ENCODE measurements around the gene ZNF747. TPM values are rescaled to one million over a fixed set of nuclear protein-coding genes. Genes with fewer than 3 reads are reported as not detected.

Gene ZNF747
- total and polyA plus RNA-seq, 10 of the 15 experiments (the other 5 are each of a cell fraction or from before 2014, with no cell fraction given) = 1.0 to 13.0 (median 7.2) TPM

- TF ChIP-seq ATF3 (IDR thresholded peaks at IDR 0.05; ENCODE audit: borderline replicate concordance, extremely low read depth, low read depth, low read length) = no peak
- TF ChIP-seq RCOR1 (conservative IDR thresholded peaks at IDR 0.05; ENCODE audit: low read depth, low read length) = no peak
- peak; percentile 75 for TF ChIP-seq USF1 (IDR thresholded peaks at IDR 0.05; ENCODE audit: borderline replicate concordance, extremely low read length, insufficient read depth, low read depth, low read length)
- TF ChIP-seq ZBTB33 (IDR thresholded peaks at IDR 0.05) = no peak
- no peak for TF ChIP-seq ESRRA (IDR thresholded peaks at IDR 0.05; ENCODE audit: low read length)
- TF ChIP-seq ZNF274 (IDR thresholded peaks at IDR 0.05; ENCODE audit: insufficient read depth, insufficient read length) = no peak
- TF ChIP-seq ZSCAN29 (IDR thresholded peaks at IDR 0.05) = no peak
- TF ChIP-seq ATF7 (IDR thresholded peaks at IDR 0.05; ENCODE audit: low read depth) = no peak
- no peak for TF ChIP-seq ZNF622 (IDR thresholded peaks at IDR 0.05)
- no peak for TF ChIP-seq E2F4 (IDR thresholded peaks at IDR 0.05; ENCODE audit: low read depth, low read length)
- TF ChIP-seq ZZZ3 (IDR thresholded peaks at IDR 0.05; ENCODE audit: control insufficient read depth, insufficient read length, low read depth) = no peak
- TF ChIP-seq RAD51 (IDR thresholded peaks at IDR 0.05) = peak; percentile 87
- no peak for TF ChIP-seq IRF4 (IDR thresholded peaks at IDR 0.05; ENCODE audit: low read depth, low read length)
- TF ChIP-seq PAX8 (IDR thresholded peaks at IDR 0.05) = no peak
- TF ChIP-seq NR2F1 (conservative IDR thresholded peaks at IDR 0.05) = no peak
- no peak for TF ChIP-seq RBBP5 (conservative IDR thresholded peaks at IDR 0.05)
- no peak for TF ChIP-seq CHD2 (IDR thresholded peaks at IDR 0.05; ENCODE audit: borderline replicate concordance, low read depth, low read length)
- TF ChIP-seq CEBPZ (IDR thresholded peaks at IDR 0.05; ENCODE audit: low read depth, low read length) = no peak
- TF ChIP-seq FOXM1 (IDR thresholded peaks at IDR 0.05; ENCODE audit: low read depth, low read length) = no peak
- no peak for TF ChIP-seq EZH2 (IDR thresholded peaks at IDR 0.05; ENCODE audit: borderline replicate concordance, control insufficient read depth, low read depth, low read length)
- TF ChIP-seq SUZ12 (IDR thresholded peaks at IDR 0.05; ENCODE audit: unreplicated experiment) = no peak
- TF ChIP-seq EGR1 (IDR thresholded peaks at IDR 0.05; ENCODE audit: borderline replicate concordance in 1 of 2, low read depth in 2 of 2, low read length in 2 of 2) = no peak
These were observed 1.1 kb upstream of the ZNF747 start (continued) for GRCh38 chr16:30535777-30536190.
